Activated T-cell treated with anti-CD3 and anti-CD28 coated beads, Interleukin-2, amount 50 U/mL, for 24 hours (primary cell): Measurements from ENCODE around the gene DQX1.
A peak's percentile ranks its signal among the peaks of the same experiment; 100 is the strongest.
"Not testable (repeated sequence)": the region's sequence is repeated elsewhere in the genome, so short reads cannot be mapped to it uniquely, and the experiment has no call there.

Experiments
- DNase-seq: peaks from one replicate; pipeline ENCODE4 v3.0.0-alpha.2; 2020
- H3K27ac Mint-ChIP-seq: 2 replicates; pipeline ENCODE4 v1.8.0; 2020; ENCODE audit warnings: mild to moderate bottlenecking, mixed read lengths
- H3K27me3 Mint-ChIP-seq: 2 replicates; pipeline ENCODE4 v1.8.0; 2020; ENCODE audit warnings: mixed read lengths
- H3K36me3 Mint-ChIP-seq: 2 replicates; pipeline ENCODE4 v1.8.0; 2020; ENCODE audit warnings: low read depth, mixed read lengths
- H3K4me1 Mint-ChIP-seq: 2 replicates; pipeline ENCODE4 v1.8.0; 2020; ENCODE audit warnings: low read depth, mixed read lengths
- H3K4me3 Mint-ChIP-seq: 2 replicates; pipeline ENCODE4 v1.8.0; 2020; ENCODE audit warnings: mild to moderate bottlenecking, moderate library complexity, mixed read lengths
- H3K9me3 Mint-ChIP-seq: 2 replicates; pipeline ENCODE4 v1.8.0; 2020; ENCODE audit warnings: mixed read lengths

The DQX1 gene

DNA sequence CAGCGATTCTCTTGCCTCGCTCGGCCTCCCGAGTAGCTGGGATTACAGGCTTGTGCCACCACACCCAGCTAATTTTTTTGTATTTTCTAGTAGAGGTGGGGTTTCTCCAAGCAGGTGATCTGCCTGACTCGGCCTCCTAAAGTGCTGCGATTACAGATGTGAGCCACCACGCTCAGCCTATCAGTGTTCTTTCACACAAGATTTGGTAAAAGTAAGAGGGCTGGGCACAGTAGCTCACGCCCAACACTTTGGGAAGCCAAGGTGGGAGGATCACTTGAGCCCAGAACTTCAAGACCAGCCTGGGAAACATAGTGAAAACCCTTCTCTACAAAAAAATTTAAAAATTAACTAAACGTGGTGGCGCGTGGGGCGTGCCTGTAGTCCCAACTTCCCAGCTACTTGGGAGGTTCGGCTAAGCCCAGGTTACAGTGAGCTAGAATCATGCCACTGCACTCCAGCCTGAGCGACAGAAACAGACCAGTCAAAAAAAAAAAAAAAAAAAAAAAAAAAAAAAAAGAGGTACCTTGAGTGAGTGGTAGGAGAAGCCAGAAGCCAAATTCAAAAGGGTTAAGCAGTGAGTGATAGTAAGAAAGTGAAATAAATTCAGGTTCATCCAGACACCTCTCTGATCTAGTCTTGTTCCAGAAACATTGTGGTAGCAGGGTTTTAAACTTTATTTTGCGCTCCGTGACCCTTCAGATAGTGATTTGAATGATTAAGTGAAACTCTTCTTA is 54.5 kb downstream of the DQX1 start:
- no peak for DNase-seq
- H3K4me3 Mint-ChIP-seq, result peak overlapping the region; percentile 96
- no peaks in the 10 kb centered on the region for H3K9me3 Mint-ChIP-seq
- H3K36me3 Mint-ChIP-seq, result peaks cover 55% of the 10 kb centered on the region
- peak overlapping the region; percentile 99 for H3K27ac Mint-ChIP-seq
- H3K4me1 Mint-ChIP-seq, result peaks cover 27% of the 10 kb centered on the region
- no peaks in the 10 kb centered on the region for H3K27me3 Mint-ChIP-seq

DNA sequence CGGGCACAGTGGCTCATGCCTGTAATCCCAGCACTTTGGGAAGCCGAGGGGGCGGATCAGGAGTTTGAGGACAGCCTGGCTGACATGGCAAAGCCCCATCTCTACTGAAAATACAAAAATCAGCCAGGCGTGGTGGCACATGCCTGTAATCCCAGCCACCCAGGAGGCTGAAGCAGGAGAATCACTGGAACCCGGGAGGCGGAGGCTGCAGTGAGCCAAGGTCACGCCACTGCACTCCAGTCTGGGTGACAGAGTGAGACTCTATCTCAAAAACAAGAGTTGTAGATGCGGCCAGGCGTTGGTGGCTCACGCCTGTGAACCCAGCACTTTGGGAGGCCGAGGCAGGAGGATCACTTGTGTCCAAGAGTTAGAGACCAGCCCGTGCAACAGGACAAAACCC is 55.3 kb downstream of the DQX1 start:
- H3K4me1 Mint-ChIP-seq, result peaks cover 31% of the 10 kb centered on the region
- H3K4me3 Mint-ChIP-seq, result peak overlapping the region; percentile 56
- peak overlapping the region; percentile 91 for H3K27ac Mint-ChIP-seq
- H3K9me3 Mint-ChIP-seq, DNase-seq, H3K27me3 Mint-ChIP-seq: not testable (repeated sequence)
- H3K36me3 Mint-ChIP-seq, result peaks cover 50% of the 10 kb centered on the region
